MM.1S (cell line): ENCODE measurements around the gene SORL1.

Experiments used
- DNase-seq: peaks from one replicate; pipeline ENCODE4 v3.0.0-alpha.2; 2015
- H2AFZ ChIP-seq: fragments of 300-600 bp; sonication (generic); 2 replicates; pipeline ENCODE4 v1.6.0; 2016; ENCODE audit warnings: antibody characterized with exemption, low read length
- H3F3A ChIP-seq: fragments of 300-600 bp; sonication (generic); 2 replicates; pipeline ENCODE4 v1.6.1; 2016; ENCODE audit warnings: mild to moderate bottlenecking, antibody characterized with exemption, low read length, moderate library complexity, mixed read lengths; ENCODE audit not compliant: insufficient read depth
- H3K27ac ChIP-seq: fragments of 300-600 bp; sonication (generic); 2 replicates; pipeline ENCODE4 v1.5.1; 2016; ENCODE audit warnings: mild to moderate bottlenecking, low read length
- H3K27me3 ChIP-seq: fragments of 300-600 bp; sonication (generic); replicated peaks from 2 replicates; pipeline ENCODE4 v1.6.0; 2016; ENCODE audit warnings: low read length; ENCODE audit not compliant: insufficient read depth
- H3K36me3 ChIP-seq: fragments of 300-600 bp; sonication (generic); replicated peaks from 2 replicates; pipeline ENCODE4 v1.6.1; 2016; ENCODE audit warnings: mild to moderate bottlenecking, low read length, mixed read lengths; ENCODE audit not compliant: insufficient read depth
- H3K4me1 ChIP-seq: fragments of 300-600 bp; sonication (generic); 2 replicates; pipeline ENCODE4 v1.6.1; 2016; ENCODE audit warnings: low read length, mixed read lengths
- H3K4me2 ChIP-seq: fragments of 300-600 bp; sonication (generic); 2 replicates; pipeline ENCODE4 v1.6.0; 2016; ENCODE audit warnings: low read depth, low read length
- H3K4me3 ChIP-seq: fragments of 300-600 bp; sonication (generic); 2 replicates; pipeline ENCODE4 v1.5.1; 2016; ENCODE audit warnings: low read length, mixed read lengths
- H3K79me2 ChIP-seq: fragments of 300-600 bp; sonication (generic); 2 replicates; pipeline ENCODE4 v1.6.1; 2016; ENCODE audit warnings: mixed run types, low read length, mixed read lengths
- H3K9ac ChIP-seq: fragments of 300-600 bp; sonication (generic); 2 replicates; pipeline ENCODE4 v1.6.1; 2016; ENCODE audit warnings: low read length, mixed read lengths
- H3K9me2 ChIP-seq: fragments of 300-600 bp; sonication (generic); replicated peaks from 2 replicates; pipeline ENCODE4 v1.6.1; 2016; ENCODE audit warnings: mild to moderate bottlenecking, low read length, mixed read lengths; ENCODE audit not compliant: insufficient read depth
- H3K9me3 ChIP-seq: fragments of 300-600 bp; sonication (generic); replicated peaks from 2 replicates; pipeline ENCODE4 v1.6.1; 2016; ENCODE audit warnings: mild to moderate bottlenecking, low read length, mixed read lengths; ENCODE audit not compliant: insufficient read depth
- H4K20me1 ChIP-seq: fragments of 300-600 bp; sonication (generic); 2 replicates; pipeline ENCODE4 v1.6.1; 2016; ENCODE audit warnings: mild to moderate bottlenecking, low read length, moderate library complexity, mixed read lengths; ENCODE audit not compliant: insufficient read depth
- CTCF ChIP-seq: fragments of 300-600 bp; sonication (generic); IDR thresholded peaks from 2 replicates; pipeline ENCODE4 v1.5.1; 2016; ENCODE audit warnings: antibody characterized with exemption, low read length, mixed read lengths
- EZH2 ChIP-seq: fragments of 300-600 bp; sonication (generic); optimal IDR thresholded peaks from 2 replicates; pipeline ENCODE3; 2017; ENCODE audit warnings: low read depth, mild to moderate bottlenecking, antibody characterized with exemption, low read length, mixed read lengths
- EZH2phosphoT487 ChIP-seq: fragments of 300-600 bp; sonication (generic); IDR thresholded peaks from 2 replicates; pipeline ENCODE4 v1.6.1; 2018; ENCODE audit warnings: antibody characterized with exemption, low read length

SORL1 gene

GRCh38 chr11:121523581-121524232, 71.6 kb downstream of the SORL1 start:
- Histone ChIP-seq H3K4me2 (no peak overlapping the region), H2AFZ (no peak overlapping the region), H3K79me2 (no peaks in the 10 kb centered on the region), H3K4me3 (no peak overlapping the region), H3K27ac (no peak overlapping the region), H3K9me3 (no peaks in the 10 kb centered on the region), H4K20me1 (no peaks in the 10 kb centered on the region), H3K36me3 (no peaks in the 10 kb centered on the region), H3K9ac (no peak overlapping the region), H3K27me3 (no peaks in the 10 kb centered on the region), H3K4me1 (0 out of 2 replicates have a peak, but pooled peaks cover 3% of the 10 kb centered on the region), H3F3A (no peaks in the 10 kb centered on the region), H3K9me2 (no peaks in the 10 kb centered on the region)
- no peak for TF ChIP-seq EZH2phosphoT487
- no peak for TF ChIP-seq EZH2
- TF ChIP-seq CTCF = no peak
- DNase-seq = no peak

GRCh38 chr11:121524233-121524631, 72.1 kb downstream of the SORL1 start:
- Histone ChIP-seq H3K9me2 (no peaks in the 10 kb centered on the region), H3K4me2 (no peak overlapping the region), H3K79me2 (no peaks in the 10 kb centered on the region), H3K4me3 (no peak overlapping the region), H3K27me3 (no peaks in the 10 kb centered on the region), H3F3A (no peaks in the 10 kb centered on the region), H3K36me3 (no peaks in the 10 kb centered on the region), H2AFZ (no peak overlapping the region), H3K9ac (no peak overlapping the region), H3K4me1 (0 out of 2 replicates have a peak, but pooled peaks cover 3% of the 10 kb centered on the region), H3K27ac (no peak overlapping the region), H4K20me1 (no peaks in the 10 kb centered on the region), H3K9me3 (no peaks in the 10 kb centered on the region)
- TF ChIP-seq CTCF (no peak), EZH2phosphoT487 (no peak), EZH2 (no peak)
- DNase-seq = no peak

GRCh38 chr11:121525376-121525775, 73.3 kb downstream of the SORL1 start:
- Histone ChIP-seq H4K20me1 (no peaks in the 10 kb centered on the region), H3K27me3 (no peaks in the 10 kb centered on the region), H3K9me2 (no peaks in the 10 kb centered on the region), H3K4me2 (no peak overlapping the region), H3K4me1 (0 out of 2 replicates have a peak, but pooled peaks cover 3% of the 10 kb centered on the region), H3K9ac (no peak overlapping the region), H3K4me3 (no peak overlapping the region), H3F3A (no peaks in the 10 kb centered on the region), H3K79me2 (no peaks in the 10 kb centered on the region), H3K27ac (no peak overlapping the region), H2AFZ (no peak overlapping the region), H3K36me3 (no peaks in the 10 kb centered on the region), H3K9me3 (no peaks in the 10 kb centered on the region)
- no peak for DNase-seq
- TF ChIP-seq EZH2phosphoT487 (no peak), CTCF (no peak), EZH2 (no peak)
